ENCODE measurements around the gene MLKL. TPM values are rescaled to one million over a fixed set of nuclear protein-coding genes. Genes with fewer than 3 reads are reported as not detected.

The MLKL gene
- polyA plus RNA-seq, 3 donors, result 33.6 to 136 (median 37.8) TPM

GRCh38 chr16:74650966-74651567 lies 49.6 kb downstream of the MLKL start:
- no peak overlapping the region for H3K4me3 Mint-ChIP-seq
- WGBS (ENCODE audit: insufficient coverage), result no CpG with 5 or more reads among the region's 6 CpGs
- H3K9me3 Mint-ChIP-seq, result no peaks in the 10 kb centered on the region
- no peak overlapping the region for H3K4me2 ChIP-seq (replicated peaks; ENCODE audit: extremely low read depth, low read length, poor library complexity, severe bottlenecking)
- no peak overlapping the region for H3K4me3 ChIP-seq (replicated peaks in 1 of 3; ENCODE audit: low read depth in 2 of 3, low read length in 3 of 3)
- peak overlapping the region in 2 of 7 donors; percentile 37 to 46 for H3K27ac Mint-ChIP-seq
- no peaks in the 10 kb centered on the region for H3K9me3 ChIP-seq (replicated peaks in 1 of 2; ENCODE audit: control insufficient read depth in 1 of 2, insufficient read depth in 1 of 2, low read length in 2 of 2)
- H3K27ac ChIP-seq (ENCODE audit: low read depth in 1 of 2, low read length in 2 of 2), result no peak overlapping the region
- no peaks in the 10 kb centered on the region for H3K27me3 ChIP-seq (ENCODE audit: control insufficient read depth in 2 of 2, insufficient read depth in 2 of 2, low read length in 2 of 2)
- intact Hi-C loops (cut with micrococcal nuclease), result no loop called here
- no peak overlapping the region for H2AFZ ChIP-seq (ENCODE audit: insufficient read depth, low read depth, low read length, poor library complexity, severe bottlenecking)
- H3K36me3 ChIP-seq (replicated peaks in 1 of 2; ENCODE audit: control insufficient read depth in 1 of 2, insufficient read depth in 2 of 2, low read length in 2 of 2), result peaks cover 49 to 95% of the 10 kb centered on the region in 2 donors
- TF ChIP-seq, protein P1, sequence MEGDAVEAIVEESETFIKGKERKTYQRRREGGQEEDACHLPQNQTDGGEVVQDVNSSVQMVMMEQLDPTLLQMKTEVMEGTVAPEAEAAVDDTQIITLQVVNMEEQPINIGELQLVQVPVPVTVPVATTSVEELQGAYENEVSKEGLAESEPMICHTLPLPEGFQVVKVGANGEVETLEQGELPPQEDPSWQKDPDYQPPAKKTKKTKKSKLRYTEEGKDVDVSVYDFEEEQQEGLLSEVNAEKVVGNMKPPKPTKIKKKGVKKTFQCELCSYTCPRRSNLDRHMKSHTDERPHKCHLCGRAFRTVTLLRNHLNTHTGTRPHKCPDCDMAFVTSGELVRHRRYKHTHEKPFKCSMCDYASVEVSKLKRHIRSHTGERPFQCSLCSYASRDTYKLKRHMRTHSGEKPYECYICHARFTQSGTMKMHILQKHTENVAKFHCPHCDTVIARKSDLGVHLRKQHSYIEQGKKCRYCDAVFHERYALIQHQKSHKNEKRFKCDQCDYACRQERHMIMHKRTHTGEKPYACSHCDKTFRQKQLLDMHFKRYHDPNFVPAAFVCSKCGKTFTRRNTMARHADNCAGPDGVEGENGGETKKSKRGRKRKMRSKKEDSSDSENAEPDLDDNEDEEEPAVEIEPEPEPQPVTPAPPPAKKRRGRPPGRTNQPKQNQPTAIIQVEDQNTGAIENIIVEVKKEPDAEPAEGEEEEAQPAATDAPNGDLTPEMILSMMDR (IDR thresholded peaks at IDR 0.05), result peak; percentile 59
- H3K4me1 ChIP-seq (ENCODE audit: control insufficient read depth in 1 of 2, insufficient read depth in 2 of 2, low read length in 2 of 2), result no peaks in the 10 kb centered on the region
- no peak overlapping the region for H3K9ac ChIP-seq (ENCODE audit: insufficient read depth, low read length, poor library complexity, severe bottlenecking)
- H3K4me1 Mint-ChIP-seq, result peaks cover 10% of the 10 kb centered on the region
- DNase-seq, result no peak
- no peaks in the 10 kb centered on the region for H3K27me3 Mint-ChIP-seq (ENCODE audit: low read depth in 3 of 3)
- peaks cover 89% of the 10 kb centered on the region for H3K79me2 ChIP-seq (ENCODE audit: insufficient read depth, low read length)
- H3K36me3 Mint-ChIP-seq, result peaks cover 63 to 75% of the 10 kb centered on the region in 2 donors
- H4K20me1 ChIP-seq (ENCODE audit: insufficient read depth, low read length), result peaks cover 14% of the 10 kb centered on the region

DNA sequence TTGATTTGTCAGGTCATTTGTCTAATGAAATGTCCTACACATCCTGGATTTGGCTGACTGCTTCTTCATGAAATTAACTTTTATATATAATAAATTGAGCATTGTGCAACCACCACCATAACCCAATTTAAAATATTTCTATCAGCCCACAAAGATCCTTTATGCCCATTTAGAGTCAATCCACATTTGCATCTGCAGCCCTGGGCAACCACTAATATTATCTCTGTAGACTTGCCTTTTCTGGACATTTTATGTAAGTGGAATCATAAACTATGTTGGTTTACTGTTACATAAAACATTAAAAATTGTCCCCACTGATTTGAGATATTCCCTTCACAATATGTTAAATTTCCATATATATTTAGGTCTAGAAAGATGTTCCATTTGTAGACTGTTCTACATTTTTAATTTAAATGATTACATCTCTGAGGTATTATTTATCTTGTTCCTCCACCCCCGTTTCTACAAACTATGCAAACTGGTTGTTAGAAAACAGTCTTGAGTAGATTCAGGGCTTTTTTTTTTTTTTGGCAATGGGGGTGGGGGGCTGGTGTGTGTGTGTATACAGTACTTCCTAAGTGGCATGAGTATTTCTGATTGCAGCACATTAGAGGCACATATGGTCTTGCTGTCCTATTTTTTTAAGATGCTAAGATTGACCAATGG lies 50.7 kb downstream of the MLKL start:
- Histone ChIP-seq H3K4me1 (ENCODE audit: control insufficient read depth in 1 of 2, insufficient read depth in 2 of 2, low read length in 2 of 2) (no peaks in the 10 kb centered on the region), H3K4me2 (replicated peaks; ENCODE audit: extremely low read depth, low read length, poor library complexity, severe bottlenecking) (no peak overlapping the region), H3K9me3 (replicated peaks in 1 of 2; ENCODE audit: control insufficient read depth in 1 of 2, insufficient read depth in 1 of 2, low read length in 2 of 2) (no peaks in the 10 kb centered on the region), H3K9ac (ENCODE audit: insufficient read depth, low read length, poor library complexity, severe bottlenecking) (no peak overlapping the region), H4K20me1 (ENCODE audit: insufficient read depth, low read length) (peaks cover 14% of the 10 kb centered on the region), H3K79me2 (ENCODE audit: insufficient read depth, low read length) (peaks cover 81% of the 10 kb centered on the region), H2AFZ (ENCODE audit: insufficient read depth, low read depth, low read length, poor library complexity, severe bottlenecking) (no peak overlapping the region), H3K36me3 (replicated peaks in 1 of 2; ENCODE audit: control insufficient read depth in 1 of 2, insufficient read depth in 2 of 2, low read length in 2 of 2) (peaks cover 58 to 96% of the 10 kb centered on the region in 2 donors), H3K27me3 (ENCODE audit: control insufficient read depth in 2 of 2, insufficient read depth in 2 of 2, low read length in 2 of 2) (no peaks in the 10 kb centered on the region), H3K27ac (ENCODE audit: low read depth in 1 of 2, low read length in 2 of 2) (no peak overlapping the region), H3K4me3 (replicated peaks in 1 of 3; ENCODE audit: low read depth in 2 of 3, low read length in 3 of 3) (no peak overlapping the region)
- Mint-ChIP-seq H3K27me3 (ENCODE audit: low read depth in 3 of 3) (no peaks in the 10 kb centered on the region), H3K27ac (no peak overlapping the region), H3K4me3 (no peak overlapping the region), H3K9me3 (no peaks in the 10 kb centered on the region), H3K4me1 (peaks cover 9% of the 10 kb centered on the region), H3K36me3 (peaks cover 56 to 74% of the 10 kb centered on the region in 2 donors)
- WGBS (ENCODE audit: insufficient coverage), result no CpG with 5 or more reads among the region's 1 CpG
- TF ChIP-seq, protein P1 (IDR thresholded peaks at IDR 0.05), result no peak
- intact Hi-C loops (cut with micrococcal nuclease), result no loop called here
- no peak for DNase-seq
